ENCODE data around the gene FBXO39. TPM values are rescaled to one million over a fixed set of nuclear protein-coding genes. Genes with fewer than 3 reads are reported as not detected.

Gene FBXO39
- polyA plus RNA-seq, 2 of the 4 experiments (the other 2 are of a cell fraction) = not detected

- POLR2A ChIA-PET = no interaction called here
- Histone ChIP-seq H3K27ac (no peak overlapping the region), H3K4me1 (no peaks in the 10 kb centered on the region), H3K4me2 (no peak overlapping the region), H3K9me3 (no peaks in the 10 kb centered on the region), H3K4me3 (no peak overlapping the region)
- 37% methylated on average over 8 of the region's 8 CpGs for WGBS (ENCODE audit: missing lambda C conversion rate)
- peak; percentile 18 for FAIRE-seq
- no peak for TF ChIP-seq CHD4 (IDR thresholded peaks at IDR 0.05; ENCODE audit: borderline replicate concordance)
- no peak for TF ChIP-seq MAZ (IDR thresholded peaks at IDR 0.05; ENCODE audit: borderline replicate concordance, low read depth, low read length)
- no peak for TF ChIP-seq NR3C1 (IDR thresholded peaks at IDR 0.05)
- TF ChIP-seq HOXB13 (CRISPR knock-in tag; IDR thresholded peaks at IDR 0.05; ENCODE audit: low read depth) = no peak
- no peak for TF ChIP-seq JUN (IDR thresholded peaks at IDR 0.05)
- no peak for TF ChIP-seq RFX5 (IDR thresholded peaks at IDR 0.05)
- TF ChIP-seq CHD2 (IDR thresholded peaks at IDR 0.05; ENCODE audit: low read length, partially characterized antibody) = no peak
- no peak for TF ChIP-seq CBX8 (IDR thresholded peaks at IDR 0.05)
- TF ChIP-seq TP53 (CRISPR knock-in tag; IDR thresholded peaks at IDR 0.05) = no peak
- no peak for TF ChIP-seq TFCP2L1 (CRISPR knock-in tag; IDR thresholded peaks at IDR 0.05)
- TF ChIP-seq, protein P1, sequence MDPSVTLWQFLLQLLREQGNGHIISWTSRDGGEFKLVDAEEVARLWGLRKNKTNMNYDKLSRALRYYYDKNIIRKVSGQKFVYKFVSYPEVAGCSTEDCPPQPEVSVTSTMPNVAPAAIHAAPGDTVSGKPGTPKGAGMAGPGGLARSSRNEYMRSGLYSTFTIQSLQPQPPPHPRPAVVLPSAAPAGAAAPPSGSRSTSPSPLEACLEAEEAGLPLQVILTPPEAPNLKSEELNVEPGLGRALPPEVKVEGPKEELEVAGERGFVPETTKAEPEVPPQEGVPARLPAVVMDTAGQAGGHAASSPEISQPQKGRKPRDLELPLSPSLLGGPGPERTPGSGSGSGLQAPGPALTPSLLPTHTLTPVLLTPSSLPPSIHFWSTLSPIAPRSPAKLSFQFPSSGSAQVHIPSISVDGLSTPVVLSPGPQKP (IDR thresholded peaks at IDR 0.05; ENCODE audit: low read depth, low read length) = no peak
- no peak for TF ChIP-seq GATA3 (IDR thresholded peaks at IDR 0.05; ENCODE audit: borderline replicate concordance)
- TF ChIP-seq, protein P2, sequence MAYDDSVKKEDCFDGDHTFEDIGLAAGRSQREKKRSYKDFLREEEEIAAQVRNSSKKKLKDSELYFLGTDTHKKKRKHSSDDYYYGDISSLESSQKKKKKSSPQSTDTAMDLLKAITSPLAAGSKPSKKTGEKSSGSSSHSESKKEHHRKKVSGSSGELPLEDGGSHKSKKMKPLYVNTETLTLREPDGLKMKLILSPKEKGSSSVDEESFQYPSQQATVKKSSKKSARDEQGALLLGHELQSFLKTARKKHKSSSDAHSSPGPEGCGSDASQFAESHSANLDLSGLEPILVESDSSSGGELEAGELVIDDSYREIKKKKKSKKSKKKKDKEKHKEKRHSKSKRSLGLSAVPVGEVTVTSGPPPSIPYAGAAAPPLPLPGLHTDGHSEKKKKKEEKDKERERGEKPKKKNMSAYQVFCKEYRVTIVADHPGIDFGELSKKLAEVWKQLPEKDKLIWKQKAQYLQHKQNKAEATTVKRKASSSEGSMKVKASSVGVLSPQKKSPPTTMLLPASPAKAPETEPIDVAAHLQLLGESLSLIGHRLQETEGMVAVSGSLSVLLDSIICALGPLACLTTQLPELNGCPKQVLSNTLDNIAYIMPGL (CRISPR knock-in tag; IDR thresholded peaks at IDR 0.05; ENCODE audit: borderline replicate concordance) = no peak
- TF ChIP-seq, protein P3, sequence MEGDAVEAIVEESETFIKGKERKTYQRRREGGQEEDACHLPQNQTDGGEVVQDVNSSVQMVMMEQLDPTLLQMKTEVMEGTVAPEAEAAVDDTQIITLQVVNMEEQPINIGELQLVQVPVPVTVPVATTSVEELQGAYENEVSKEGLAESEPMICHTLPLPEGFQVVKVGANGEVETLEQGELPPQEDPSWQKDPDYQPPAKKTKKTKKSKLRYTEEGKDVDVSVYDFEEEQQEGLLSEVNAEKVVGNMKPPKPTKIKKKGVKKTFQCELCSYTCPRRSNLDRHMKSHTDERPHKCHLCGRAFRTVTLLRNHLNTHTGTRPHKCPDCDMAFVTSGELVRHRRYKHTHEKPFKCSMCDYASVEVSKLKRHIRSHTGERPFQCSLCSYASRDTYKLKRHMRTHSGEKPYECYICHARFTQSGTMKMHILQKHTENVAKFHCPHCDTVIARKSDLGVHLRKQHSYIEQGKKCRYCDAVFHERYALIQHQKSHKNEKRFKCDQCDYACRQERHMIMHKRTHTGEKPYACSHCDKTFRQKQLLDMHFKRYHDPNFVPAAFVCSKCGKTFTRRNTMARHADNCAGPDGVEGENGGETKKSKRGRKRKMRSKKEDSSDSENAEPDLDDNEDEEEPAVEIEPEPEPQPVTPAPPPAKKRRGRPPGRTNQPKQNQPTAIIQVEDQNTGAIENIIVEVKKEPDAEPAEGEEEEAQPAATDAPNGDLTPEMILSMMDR (IDR thresholded peaks at IDR 0.05) = no peak
- no peak for TF ChIP-seq ESRRA (IDR thresholded peaks at IDR 0.05; ENCODE audit: borderline replicate concordance, low read length)
- no peak for TF ChIP-seq EHMT2 (IDR thresholded peaks at IDR 0.05; ENCODE audit: low read depth)
- no peak for TF ChIP-seq BCL3 (IDR thresholded peaks at IDR 0.05)
- DNase-seq (ENCODE audit: low read depth in 1 of 2, low spot score in 1 of 2) = no peak
- CTCF ChIA-PET = interaction anchor here (1.2 to 2.6 kb wide), 6 partner anchors 11 to 207 kb away, joined by 5 to 7 read pairs (median 6); no protein-coding TSS in a partner anchor
- peak; percentile 19 to 20; a peak in 1 of 6 replicates for ATAC-seq
These were observed 21.8 kb downstream of the FBXO39 start for GRCh38 chr17:6797718-6798351.

DNA sequence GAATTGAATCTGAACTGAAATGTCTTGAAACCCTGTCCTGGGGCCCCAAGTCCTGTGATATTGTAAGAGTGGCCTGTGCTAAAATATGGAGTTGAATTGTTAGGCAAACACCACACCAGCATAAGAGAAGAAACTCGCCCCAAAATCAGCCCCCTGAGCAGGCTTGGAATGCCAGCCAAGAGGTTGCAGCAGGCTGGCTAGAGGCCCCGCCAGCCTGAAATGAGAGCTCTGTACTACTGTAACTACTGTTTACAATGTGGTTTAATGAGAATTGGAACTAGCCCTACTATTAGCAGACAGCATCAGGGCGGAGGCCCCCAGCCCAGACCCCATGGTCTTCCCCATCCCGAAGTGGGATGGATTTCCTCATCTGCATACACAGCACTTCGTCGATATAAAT lies 23.7 kb downstream of the FBXO39 start:
- Histone ChIP-seq H3K9me3 (no peaks in the 10 kb centered on the region), H3K4me2 (no peak overlapping the region), H3K4me1 (no peaks in the 10 kb centered on the region), H3K27ac (no peak overlapping the region), H3K4me3 (no peak overlapping the region)
- POLR2A ChIA-PET = no interaction called here
- CTCF ChIA-PET = interaction anchor here (2.0 to 2.1 kb wide), 2 partner anchors 23 to 44 kb away, joined by 4 to 7 read pairs; partner anchors contain the start of gene FBXO39
- FAIRE-seq = no peak
- ATAC-seq = no peak
- TF ChIP-seq, protein P3 (IDR thresholded peaks at IDR 0.05) = no peak
- no peak for TF ChIP-seq ZNF302 (CRISPR knock-in tag; IDR thresholded peaks at IDR 0.05)
- no peak for TF ChIP-seq ZC3H11A (IDR thresholded peaks at IDR 0.05)
- no peak for TF ChIP-seq CBX8 (IDR thresholded peaks at IDR 0.05)
- no peak for TF ChIP-seq JUN (IDR thresholded peaks at IDR 0.05)
- TF ChIP-seq POLR2AphosphoS2 (conservative IDR thresholded peaks at IDR 0.05; ENCODE audit: low read length) = no peak
- no peak for DNase-seq (ENCODE audit: low read depth in 1 of 2, low spot score in 1 of 2)
- WGBS (ENCODE audit: missing lambda C conversion rate) = 45% methylated on average over 6 of the region's 6 CpGs

Measured in A549 (cell line).